GM12891 (cell line): Measurements from ENCODE around the gene SHC4.

Experiments
- DNase-seq: peaks from one replicate; pipeline ENCODE4 v3.0.0; 2011; ENCODE audit warnings: low spot score; ENCODE audit not compliant: insufficient read length
- FAIRE-seq: peaks from 2 replicates; lab custom pipeline; 2011; peaks lifted over from hg19 to GRCh38; lab: Jason Lieb, UNC
- PAX5 ChIP-seq: IDR thresholded peaks from 2 replicates; pipeline ENCODE4 v1.6.1; 2011; ENCODE audit warnings: low read length, moderate library complexity, mild to moderate bottlenecking; ENCODE audit not compliant: insufficient read depth, severe bottlenecking
- POLR2A ChIP-seq: IDR thresholded peaks from 2 replicates; pipeline ENCODE4 v1.6.1; 2011; ENCODE audit warnings: low read depth, low read length, control low read depth
- POLR2AphosphoS5 ChIP-seq: IDR thresholded peaks from 2 replicates; pipeline ENCODE4 v1.6.1; 2011; ENCODE audit warnings: low read depth, low read length, control low read depth
- POU2F2 ChIP-seq: IDR thresholded peaks from 2 replicates; pipeline ENCODE4 v1.6.1; 2011; ENCODE audit warnings: low read depth, mild to moderate bottlenecking, control low read depth, low read length, moderate library complexity
- SPI1 ChIP-seq: IDR thresholded peaks from 2 replicates; pipeline ENCODE4 v1.6.1; 2011; ENCODE audit warnings: low read depth, low read length, control low read depth
- TAF1 ChIP-seq: IDR thresholded peaks from 2 replicates; pipeline ENCODE4 v1.6.1; 2011; ENCODE audit warnings: low read depth, low read length, control low read depth

The SHC4 gene

GRCh38 chr15:48890375-48890972 is 73.2 kb downstream of the SHC4 start:
- no peak for FAIRE-seq
- no peak for TF ChIP-seq TAF1
- no peak for TF ChIP-seq POU2F2
- no peak for DNase-seq

- DNase-seq (no peak), FAIRE-seq (no peak)
- no peak for TF ChIP-seq PAX5
- no peak for TF ChIP-seq TAF1
- no peak for TF ChIP-seq POU2F2
- TF ChIP-seq POLR2A = no peak
- no peak for TF ChIP-seq SPI1
- TF ChIP-seq POLR2AphosphoS5 = no peak
These were observed 73.8 kb downstream of the SHC4 start for GRCh38 chr15:48889925-48890324.

- no peak for TF ChIP-seq SPI1
- TF ChIP-seq POLR2A = no peak
- no peak for TF ChIP-seq PAX5
- no peak for TF ChIP-seq POLR2AphosphoS5
- TF ChIP-seq POU2F2 = no peak
- TF ChIP-seq TAF1 = no peak
- no peak for DNase-seq
- FAIRE-seq = no peak
These were observed 74.9 kb downstream of the SHC4 start for GRCh38 chr15:48888836-48889235.

- FAIRE-seq = no peak
- DNase-seq = no peak
- TF ChIP-seq PAX5 = no peak
- TF ChIP-seq POLR2A = no peak
- no peak for TF ChIP-seq TAF1
- TF ChIP-seq SPI1 = no peak
- TF ChIP-seq POLR2AphosphoS5 = no peak
- no peak for TF ChIP-seq POU2F2
These were observed 75.5 kb downstream of the SHC4 start for GRCh38 chr15:48888191-48888590.

GRCh38 chr15:48887144-48887543 is 76.6 kb downstream of the SHC4 start:
- TF ChIP-seq POU2F2 (no peak), TAF1 (no peak), PAX5 (no peak), POLR2A (no peak), SPI1 (no peak), POLR2AphosphoS5 (no peak)
- FAIRE-seq (no peak), DNase-seq (no peak)

GRCh38 chr15:48883699-48884098 is 80.0 kb downstream of the SHC4 start:
- TF ChIP-seq POLR2AphosphoS5 = no peak
- no peak for TF ChIP-seq POLR2A
- TF ChIP-seq SPI1 = no peak
- no peak for TF ChIP-seq TAF1
- no peak for TF ChIP-seq POU2F2
- no peak for TF ChIP-seq PAX5
- FAIRE-seq = no peak

GRCh38 chr15:48880070-48880634 is 83.6 kb downstream of the SHC4 start:
- no peak for DNase-seq
- TF ChIP-seq POLR2A (no peak), SPI1 (no peak), POU2F2 (no peak), PAX5 (no peak), POLR2AphosphoS5 (no peak), TAF1 (no peak)
- peak; percentile 41 for FAIRE-seq

More at GRCh38 chr15:48883699-48884098, 80.0 kb downstream of the SHC4 start:
- DNase-seq = no peak

- DNase-seq (peak; percentile 72), FAIRE-seq (peak; percentile 98)
- peak; percentile 73 for TF ChIP-seq TAF1
- peak; percentile 90 for TF ChIP-seq POLR2A
- peak; percentile 25; the same call in 1 of the 2 replicates for TF ChIP-seq SPI1
- TF ChIP-seq PAX5 = no peak
- TF ChIP-seq POU2F2 = no peak
- peak; percentile 94 for TF ChIP-seq POLR2AphosphoS5
These were observed 85.8 kb downstream of the SHC4 start, which contains the start of gene EID1 for GRCh38 chr15:48877630-48878595. TSS of gene EID1 (plus strand) at chr15:48878134. CDS start at chr15:48878177, 43 bp downstream.

GRCh38 chr15:48876057-48876456 is 87.7 kb downstream of the SHC4 start:
- TF ChIP-seq TAF1 = no peak
- TF ChIP-seq POU2F2 = no peak
- DNase-seq (no peak), FAIRE-seq (no peak)
